Measurements from ENCODE around the gene C5AR1.

DNA sequence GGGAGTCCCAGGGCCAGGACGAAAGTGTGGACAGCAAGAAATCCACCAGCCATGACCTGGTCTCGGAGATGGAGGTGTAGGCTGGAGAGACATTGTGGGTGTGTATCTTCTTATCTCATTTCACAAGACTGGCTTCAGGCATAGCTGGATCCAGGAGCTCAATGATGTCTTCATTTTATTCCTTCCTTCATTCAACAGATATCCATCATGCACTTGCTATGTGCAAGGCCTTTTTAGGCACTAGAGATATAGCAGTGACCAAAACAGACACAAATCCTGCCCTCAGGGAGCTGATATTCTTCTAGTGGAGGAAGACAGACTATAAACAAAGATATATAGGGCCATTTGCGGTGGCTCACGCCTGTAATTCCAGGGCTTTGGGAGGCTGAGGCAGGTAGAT lies 32.1 kb downstream of the C5AR1 start:
- no peak for TF ChIP-seq CTCF (IDR thresholded peaks at IDR 0.05; ENCODE audit: low read depth, low read length, missing input control)
- no peak for TF ChIP-seq GABPA (IDR thresholded peaks at IDR 0.05 in 1 of 2, conservative IDR thresholded peaks at IDR 0.05 in 1 of 2)
- no peak for TF ChIP-seq YY1 (IDR thresholded peaks at IDR 0.05)
- TF ChIP-seq ZBTB33 (IDR thresholded peaks at IDR 0.05): no peak
- TF ChIP-seq REST (IDR thresholded peaks at IDR 0.05): no peak
- TF ChIP-seq, protein P1, sequence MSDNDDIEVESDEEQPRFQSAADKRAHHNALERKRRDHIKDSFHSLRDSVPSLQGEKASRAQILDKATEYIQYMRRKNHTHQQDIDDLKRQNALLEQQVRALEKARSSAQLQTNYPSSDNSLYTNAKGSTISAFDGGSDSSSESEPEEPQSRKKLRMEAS (IDR thresholded peaks at IDR 0.05): no peak
- TF ChIP-seq RAD21 (IDR thresholded peaks at IDR 0.05): no peak
- TF ChIP-seq SP1 (IDR thresholded peaks at IDR 0.05): no peak
- TF ChIP-seq TAF1 (conservative IDR thresholded peaks at IDR 0.05): no peak
- no peak for TF ChIP-seq NR2F2 (IDR thresholded peaks at IDR 0.05)
- TF ChIP-seq EGR1 (IDR thresholded peaks at IDR 0.05; ENCODE audit: low read depth in 2 of 2): no peak

Measured in liver (tissue), 3 donors.